OCI-LY7 (cell line): ENCODE measurements around the gene WDFY2. TPM values are rescaled to one million over a fixed set of nuclear protein-coding genes. Genes with fewer than 3 reads are reported as not detected.

Experiments
- BruUV-seq: library from RNA; stranded (reverse); fragments of 400-500 nt; replicated peaks from 2 replicates; lab custom pipeline; 2021; lab: Mats Ljungman, UMichigan
- CTCF ChIA-PET: fragments of 300-600 bp; sonication (Branson Sonifier 250); formaldehyde crosslinking; loops from one replicate; lab custom pipeline; 2022; ENCODE audit warnings: antibody characterized with exemption; ENCODE audit not compliant: unreplicated experiment; lab: Charles Lee
- POLR2A ChIA-PET: fragments of 300-600 bp; sonication (Branson Sonifier 250); formaldehyde crosslinking; loops from one replicate; lab custom pipeline; 2022; ENCODE audit warnings: antibody characterized with exemption; lab: Charles Lee
- DNase-seq: peaks from one replicate; pipeline ENCODE4 v3.0.0-alpha.2; 2015; ENCODE audit warnings: low spot score
- H2AFZ ChIP-seq: fragments of 200-600 bp; sonication (generic), shearing (Covaris generic); 2 replicates; pipeline ENCODE4 v1.6.1; 2014; ENCODE audit warnings: mild to moderate bottlenecking, antibody characterized with exemption, low read length, moderate library complexity
- H3K27ac ChIP-seq: fragments of 200-600 bp; sonication (generic); 2 replicates; pipeline ENCODE4 v1.5.1; 2014; ENCODE audit warnings: mixed run types, low read depth, mild to moderate bottlenecking, moderate library complexity, low read length, inconsistent platforms; ENCODE audit not compliant: poor library complexity, severe bottlenecking
- H3K36me3 ChIP-seq: fragments of 200-600 bp; sonication (generic); 2 replicates; pipeline ENCODE4 v1.6.1; 2014; ENCODE audit warnings: mild to moderate bottlenecking, antibody characterized with exemption, low read length, moderate library complexity, mixed read lengths; ENCODE audit not compliant: insufficient read depth
- H3K4me1 ChIP-seq: fragments of 200-600 bp; sonication (generic); 2 replicates; pipeline ENCODE4 v1.5.1; 2014; ENCODE audit warnings: mild to moderate bottlenecking, low read length; ENCODE audit not compliant: insufficient read depth, poor library complexity, severe bottlenecking
- H3K4me2 ChIP-seq: fragments of 200-600 bp; sonication (generic); 2 replicates; pipeline ENCODE4 v1.6.1; 2014; ENCODE audit warnings: mild to moderate bottlenecking, low read length
- H3K4me3 ChIP-seq: fragments of 200-600 bp; sonication (generic); 2 replicates; pipeline ENCODE4 v1.5.1; 2014; ENCODE audit warnings: mild to moderate bottlenecking, low read depth, low read length; ENCODE audit not compliant: poor library complexity, severe bottlenecking
- H3K79me2 ChIP-seq: fragments of 200-600 bp; sonication (generic); 2 replicates; pipeline ENCODE4 v1.6.1; 2016; ENCODE audit warnings: low read depth, mild to moderate bottlenecking, low read length, moderate library complexity, mixed read lengths; ENCODE audit not compliant: insufficient read depth
- H3K9me2 ChIP-seq: fragments of 200-600 bp; sonication (generic); 2 replicates; pipeline ENCODE4 v1.6.1; 2016; ENCODE audit warnings: mild to moderate bottlenecking, low read length, mixed read lengths; ENCODE audit not compliant: insufficient read depth
- H3K9me3 ChIP-seq: fragments of 200-600 bp; sonication (generic); 2 replicates; pipeline ENCODE4 v1.6.1; 2014; ENCODE audit warnings: mild to moderate bottlenecking, mixed run types, low read length, mixed read lengths
- H4K20me1 ChIP-seq: fragments of 200-600 bp; sonication (generic); 2 replicates; pipeline ENCODE4 v1.6.1; 2014; ENCODE audit warnings: mild to moderate bottlenecking, antibody characterized with exemption, low read length, moderate library complexity, mixed read lengths; ENCODE audit not compliant: insufficient read depth
- EZH2phosphoT487 ChIP-seq: fragments of 200-600 bp; sonication (generic); IDR thresholded peaks from 2 replicates; pipeline ENCODE4 v1.6.1; 2018; ENCODE audit warnings: low read depth, borderline replicate concordance, mild to moderate bottlenecking, mixed run types, antibody characterized with exemption, low read length, moderate library complexity, mixed read lengths
- intact Hi-C: fragments of 100-400 bp; cut with micrococcal nuclease; formaldehyde crosslinking; loops from one replicate; pipeline ENCODE4 v1.10.0; 2022; ENCODE audit not compliant: unreplicated experiment
- microRNA-seq: library from miRNA; unstranded; fragments of <30 nt; microRNA quantifications from one replicate; pipeline ENCODE4 v1.2.0, GENCODE V29; 2022; ENCODE audit warnings: borderline replicate concordance
- small RNA-seq: library from RNA; depleted of rRNA; stranded (forward); fragments of <200 nt; gene quantifications from one replicate; pipeline ENCODE3, GENCODE V24; 2014
- total RNA-seq, 2 experiments: library from RNA; depleted of rRNA in 1 of 2; stranded (reverse); fragments of >200 nt in 1 of 2; shearing (Covaris generic) in 1 of 2; gene quantifications; 2 replicates each; pipeline ENCODE4 v1.2.3, GENCODE V29; 2014 to 2022
- TF ChIP-seq, protein P1 (sequence below): fragments of 200-600 bp; sonication (generic); conservative IDR thresholded peaks from 2 replicates; pipeline ENCODE4 v1.5.1; 2014; ENCODE audit warnings: mild to moderate bottlenecking, antibody characterized with exemption, low read length, moderate library complexity, mixed read lengths

WDFY2 gene
- total RNA-seq, 2 experiments from 2014 or later = 6.4 to 18.1 TPM

- no TSS peak for BruUV-seq
- TF ChIP-seq EZH2phosphoT487 = no peak
- TF ChIP-seq, protein P1, sequence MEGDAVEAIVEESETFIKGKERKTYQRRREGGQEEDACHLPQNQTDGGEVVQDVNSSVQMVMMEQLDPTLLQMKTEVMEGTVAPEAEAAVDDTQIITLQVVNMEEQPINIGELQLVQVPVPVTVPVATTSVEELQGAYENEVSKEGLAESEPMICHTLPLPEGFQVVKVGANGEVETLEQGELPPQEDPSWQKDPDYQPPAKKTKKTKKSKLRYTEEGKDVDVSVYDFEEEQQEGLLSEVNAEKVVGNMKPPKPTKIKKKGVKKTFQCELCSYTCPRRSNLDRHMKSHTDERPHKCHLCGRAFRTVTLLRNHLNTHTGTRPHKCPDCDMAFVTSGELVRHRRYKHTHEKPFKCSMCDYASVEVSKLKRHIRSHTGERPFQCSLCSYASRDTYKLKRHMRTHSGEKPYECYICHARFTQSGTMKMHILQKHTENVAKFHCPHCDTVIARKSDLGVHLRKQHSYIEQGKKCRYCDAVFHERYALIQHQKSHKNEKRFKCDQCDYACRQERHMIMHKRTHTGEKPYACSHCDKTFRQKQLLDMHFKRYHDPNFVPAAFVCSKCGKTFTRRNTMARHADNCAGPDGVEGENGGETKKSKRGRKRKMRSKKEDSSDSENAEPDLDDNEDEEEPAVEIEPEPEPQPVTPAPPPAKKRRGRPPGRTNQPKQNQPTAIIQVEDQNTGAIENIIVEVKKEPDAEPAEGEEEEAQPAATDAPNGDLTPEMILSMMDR = no peak
- POLR2A ChIA-PET = interaction anchor here (0.6 to 8.1 kb wide), 6 partner anchors 8 to 532 kb away, joined by 4 to 147 read pairs (median 8); partner anchors contain the start of gene INTS6
- Histone ChIP-seq H3K9me3 (no peaks in the 10 kb centered on the region), H3K4me1 (peaks cover 83% of the 10 kb centered on the region), H2AFZ (no peak overlapping the region), H4K20me1 (no peaks in the 10 kb centered on the region), H3K4me2 (no peak overlapping the region), H3K27ac (no peak overlapping the region), H3K4me3 (no peak overlapping the region), H3K79me2 (no peaks in the 10 kb centered on the region), H3K9me2 (no peaks in the 10 kb centered on the region), H3K36me3 (no peaks in the 10 kb centered on the region)
- CTCF ChIA-PET = interaction anchor here (1.7 to 5.0 kb wide), 3 partner anchors 11 to 76 kb away, joined by 4 to 79 read pairs (median 29); no protein-coding TSS in a partner anchor
- intact Hi-C loops = loop anchor here (5.0 kb wide), 1 partner anchor 186 kb away; no protein-coding TSS in a partner anchor
- no peak for DNase-seq
These were observed 232.5 kb downstream of the WDFY2 start for GRCh38 chr13:51816604-51817249.

Small RNAs within 50 kb of the gene (microRNA-seq; reads per million reads assigned to microRNA genes)
- not detected for gene MIR4703

Small RNAs within 50 kb of the gene (small RNA-seq; reads per million reads assigned to genes)
- gene MIR4703 = not detected
- gene RN7SL413P = not detected
- not detected for gene RNU6-65P
- not detected for gene RNY1P6

Other genes with a start within 250 kb of the WDFY2 start
- gene SERPINE3, start 244.8 kb upstream of the WDFY2 start, total RNA-seq (2014; rRNA removed; shearing (Covaris generic)) = not detected in 2 replicates
- not detected in 2 replicates for gene SERPINE3, start 244.8 kb upstream of the WDFY2 start, total RNA-seq (2022)
- 37.0 and 45.6 TPM in 2 replicates for gene INTS6, start 131.4 kb upstream of the WDFY2 start, total RNA-seq (2014; rRNA removed; shearing (Covaris generic))
- 51.9 and 58.7 TPM in 2 replicates for gene INTS6, start 131.4 kb upstream of the WDFY2 start, total RNA-seq (2022)
- 3.4 and 3.5 TPM in 2 replicates for gene DHRS12, start 219.7 kb downstream of the WDFY2 start, total RNA-seq (2014; rRNA removed; shearing (Covaris generic))
- 11.9 and 12.5 TPM in 2 replicates for gene DHRS12, start 219.7 kb downstream of the WDFY2 start, total RNA-seq (2022)